ENCODE measurements around the gene PLP1.
"Not testable (repeated sequence)": the region's sequence is repeated elsewhere in the genome, so short reads cannot be mapped to it uniquely, and the experiment has no call there.

The PLP1 gene, protein sequence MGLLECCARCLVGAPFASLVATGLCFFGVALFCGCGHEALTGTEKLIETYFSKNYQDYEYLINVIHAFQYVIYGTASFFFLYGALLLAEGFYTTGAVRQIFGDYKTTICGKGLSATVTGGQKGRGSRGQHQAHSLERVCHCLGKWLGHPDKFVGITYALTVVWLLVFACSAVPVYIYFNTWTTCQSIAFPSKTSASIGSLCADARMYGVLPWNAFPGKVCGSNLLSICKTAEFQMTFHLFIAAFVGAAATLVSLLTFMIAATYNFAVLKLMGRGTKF

GRCh38 chrX:103776546-103776945, at the start of gene PLP1:
Gene PLP1, plus strand, starts transcription at chrX:103776840. Its CDS starts 156 bp downstream, at chrX:103776996.
- DNase-seq (ENCODE audit: low read depth in 3 of 3), result no peak

- DNase-seq (ENCODE audit: low read depth in 3 of 3), result no peak
These were observed 49.5 kb upstream of the PLP1 start for GRCh38 chrX:103727115-103727514.

DNA sequence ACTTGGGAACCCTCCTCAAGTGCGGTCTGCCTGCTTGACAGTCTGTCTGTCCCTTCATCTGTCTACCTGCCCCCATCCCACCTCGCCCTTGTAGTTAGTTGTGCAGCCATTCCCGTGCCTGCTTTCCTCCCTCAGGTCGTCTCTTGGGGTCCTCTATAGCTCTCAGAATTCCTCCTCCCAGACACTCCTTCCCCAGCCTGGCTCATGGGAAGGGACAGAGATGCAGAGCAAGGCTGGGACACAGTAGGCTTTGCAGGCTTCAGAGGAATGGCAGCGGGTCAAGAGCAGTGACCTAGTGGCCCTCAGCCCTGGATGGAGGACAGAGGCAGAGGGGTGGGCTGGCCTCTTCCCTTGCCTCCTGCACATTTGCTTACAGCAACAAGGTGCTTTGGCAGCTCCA, 47.6 kb upstream of the PLP1 start:
- no peak for DNase-seq (ENCODE audit: low read depth in 3 of 3)

DNA sequence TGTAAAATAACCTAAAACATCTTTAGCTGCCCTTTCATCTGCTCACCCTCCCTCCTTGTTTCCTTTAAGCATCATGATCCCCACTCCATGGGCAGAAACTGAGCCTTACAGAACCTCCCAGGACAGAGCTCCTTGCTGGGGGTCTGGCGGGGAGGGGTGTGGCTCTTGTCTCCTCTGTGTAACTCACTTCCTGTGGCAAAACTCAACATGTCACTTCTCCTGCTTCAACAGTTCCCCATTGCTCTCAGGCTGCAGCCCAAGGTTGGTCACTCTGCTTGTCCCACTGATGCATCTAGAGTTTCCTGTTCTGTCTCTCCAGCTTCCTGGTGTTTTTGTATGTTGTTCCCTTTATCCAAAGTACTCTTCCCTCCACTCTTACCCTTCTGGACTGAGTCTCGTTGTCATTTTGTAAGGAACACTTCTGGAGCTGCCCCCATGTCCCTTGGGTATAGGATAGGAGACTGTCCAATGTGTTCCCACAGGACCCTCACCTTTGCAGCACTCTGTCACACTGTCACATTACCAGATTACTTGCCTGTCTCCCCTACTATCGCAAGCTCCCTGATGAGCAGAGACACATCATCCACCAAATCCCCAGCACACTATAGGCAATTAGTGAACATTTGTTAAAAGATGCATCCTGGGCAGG, 46.4 kb upstream of the PLP1 start:
- no peak for DNase-seq (ENCODE audit: low read depth in 3 of 3)

DNA sequence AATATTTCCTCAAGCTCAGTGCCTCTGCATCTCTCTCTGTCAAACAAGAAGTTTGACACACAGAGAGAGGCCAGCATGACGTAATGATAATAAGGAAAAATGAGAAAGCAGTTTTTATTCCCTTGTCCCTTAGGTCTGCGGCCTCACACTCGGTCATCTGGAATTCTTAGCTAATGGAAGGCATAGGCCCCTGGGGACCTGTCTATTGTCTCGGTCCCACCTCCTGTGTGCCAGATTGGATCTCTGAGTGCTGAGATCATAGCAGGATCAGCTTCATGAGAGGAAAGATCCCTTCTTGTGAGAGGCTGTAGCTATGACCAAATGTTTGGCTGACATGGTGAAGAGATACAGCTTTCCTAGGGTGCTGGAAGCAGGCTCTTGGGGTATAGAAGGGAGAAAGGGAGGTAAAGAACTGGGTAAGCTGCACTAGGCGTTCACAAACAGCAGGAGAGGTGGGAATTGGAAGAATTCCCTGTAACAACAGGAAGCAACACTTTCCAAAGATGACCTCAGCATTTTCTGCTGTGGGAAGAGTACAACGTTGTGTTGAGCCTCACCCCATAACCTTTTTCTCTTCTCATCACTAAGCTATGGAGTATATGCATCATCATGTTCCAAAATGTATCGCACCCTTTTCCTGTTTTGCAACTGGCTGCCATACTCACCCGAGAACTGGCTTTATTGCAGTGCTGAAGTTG, 45.7 kb upstream of the PLP1 start:
- no peak for DNase-seq (ENCODE audit: low read depth in 3 of 3)

GRCh38 chrX:103733017-103733416, 43.6 kb upstream of the PLP1 start:
- DNase-seq (ENCODE audit: low read depth in 3 of 3), result no peak

DNA sequence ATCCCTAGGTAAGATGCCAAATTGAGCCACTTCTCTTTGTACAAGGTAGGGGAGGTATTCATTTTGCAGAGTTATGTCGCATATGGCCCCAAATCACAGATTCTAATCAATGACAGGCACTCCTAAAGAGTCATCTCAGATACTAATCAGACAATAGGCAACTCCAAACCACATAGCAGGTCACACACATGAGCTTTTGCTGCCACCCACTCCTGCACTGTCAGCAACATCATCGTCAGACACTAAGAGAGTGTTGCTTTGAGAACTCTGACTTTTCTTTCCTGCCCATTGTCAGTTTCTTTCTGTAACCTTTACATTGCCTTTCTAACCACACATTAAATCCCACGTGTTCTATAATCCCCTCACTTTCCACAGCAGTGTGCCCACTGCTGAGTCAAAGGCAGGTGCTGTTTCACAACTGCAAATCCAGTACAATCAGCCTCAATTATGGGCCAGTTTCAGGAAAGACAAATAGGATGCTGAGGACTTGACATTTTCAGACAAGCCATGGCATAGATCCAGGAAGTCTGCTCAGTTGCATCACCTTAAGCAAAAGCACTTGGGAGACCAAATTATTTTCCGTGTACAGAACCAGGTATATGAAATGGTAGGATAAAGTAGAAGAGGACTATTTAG, 42.4 kb upstream of the PLP1 start:
- DNase-seq (ENCODE audit: low read depth in 3 of 3), result no peak

DNA sequence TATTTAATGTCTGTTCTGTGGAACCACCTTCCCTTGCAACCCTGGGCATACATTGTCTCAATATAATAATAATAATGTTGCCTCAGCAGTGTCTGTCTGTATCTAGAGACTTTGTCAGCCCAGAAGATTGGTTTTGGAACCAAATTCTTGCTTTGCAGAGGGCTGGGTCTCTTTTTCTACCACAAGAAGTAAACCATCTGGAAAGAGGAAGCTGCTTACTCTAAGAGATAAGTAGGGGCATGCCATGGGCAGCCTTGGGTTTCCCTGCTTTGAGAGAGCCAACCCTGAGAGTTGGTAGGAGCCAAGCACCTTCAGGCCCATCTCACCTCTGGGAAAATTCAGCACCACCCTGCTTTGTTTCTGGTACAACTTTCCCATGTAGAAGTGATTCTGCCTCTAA, 38.9 kb upstream of the PLP1 start:
- no peak for DNase-seq (ENCODE audit: low read depth in 3 of 3)

DNA sequence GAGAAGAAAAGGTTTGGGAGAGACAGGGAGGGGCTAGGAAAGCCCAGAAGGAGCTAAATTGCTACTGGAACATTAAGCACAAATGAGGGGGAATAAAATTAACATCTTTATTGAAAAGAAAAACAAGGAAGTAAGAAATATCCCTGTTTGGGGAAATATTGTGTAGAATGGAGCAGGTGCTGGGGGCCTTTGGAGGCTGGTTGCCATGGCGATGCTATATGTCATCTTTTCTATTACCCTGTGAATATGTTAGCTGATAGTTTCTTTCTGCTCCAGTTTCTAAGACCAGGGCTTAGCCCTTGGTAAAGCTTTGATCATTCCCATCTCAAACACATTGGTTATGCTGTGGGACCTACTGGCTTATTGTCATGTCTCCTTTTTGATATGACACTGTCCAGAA, 37.2 kb upstream of the PLP1 start:
- DNase-seq (ENCODE audit: low read depth in 3 of 3), result no peak

DNA sequence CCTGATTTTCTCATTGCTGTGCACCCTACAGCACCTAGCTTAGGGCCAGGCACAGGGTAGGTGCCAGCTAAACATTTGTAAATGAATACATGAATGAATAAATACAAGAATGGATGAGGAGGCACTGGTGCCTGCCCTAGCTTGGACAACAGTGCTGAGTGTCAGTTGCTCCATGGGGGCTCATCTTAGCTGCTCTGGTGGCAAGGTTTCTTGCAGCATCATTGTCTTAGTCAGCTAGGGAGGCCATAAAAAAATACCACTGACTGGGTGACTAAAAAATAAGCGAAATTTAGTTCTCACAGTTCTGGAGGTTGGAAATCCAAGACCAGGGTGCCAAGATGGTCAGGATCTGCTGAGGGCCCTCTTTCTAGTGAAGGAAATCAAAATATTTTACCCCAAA, 34.8 kb upstream of the PLP1 start:
- no peak for DNase-seq (ENCODE audit: low read depth in 3 of 3)

GRCh38 chrX:103742339-103742738, 34.3 kb upstream of the PLP1 start:
- DNase-seq (ENCODE audit: low read depth in 3 of 3), result no peak

DNA sequence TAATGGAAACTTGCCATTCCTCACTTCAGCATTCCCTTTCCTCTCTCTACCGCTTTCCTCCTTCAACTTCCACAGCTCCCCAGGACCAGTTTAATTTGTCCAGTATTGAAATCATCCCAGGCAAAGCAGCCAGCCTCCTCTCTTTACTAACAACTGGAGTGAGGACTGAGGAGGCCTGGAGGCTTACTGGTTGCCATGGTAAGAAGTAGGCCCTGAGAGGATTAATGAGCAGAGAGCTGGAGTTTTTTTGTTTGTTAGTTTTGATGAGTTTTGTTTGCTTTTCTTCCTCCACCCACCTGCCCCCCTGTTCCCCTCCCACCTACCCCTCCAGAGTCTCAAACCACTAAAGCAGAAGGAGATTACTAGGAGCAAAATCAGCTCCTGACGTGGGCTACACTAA, 29.5 kb upstream of the PLP1 start:
- DNase-seq (ENCODE audit: low read depth in 3 of 3), result no peak

DNA sequence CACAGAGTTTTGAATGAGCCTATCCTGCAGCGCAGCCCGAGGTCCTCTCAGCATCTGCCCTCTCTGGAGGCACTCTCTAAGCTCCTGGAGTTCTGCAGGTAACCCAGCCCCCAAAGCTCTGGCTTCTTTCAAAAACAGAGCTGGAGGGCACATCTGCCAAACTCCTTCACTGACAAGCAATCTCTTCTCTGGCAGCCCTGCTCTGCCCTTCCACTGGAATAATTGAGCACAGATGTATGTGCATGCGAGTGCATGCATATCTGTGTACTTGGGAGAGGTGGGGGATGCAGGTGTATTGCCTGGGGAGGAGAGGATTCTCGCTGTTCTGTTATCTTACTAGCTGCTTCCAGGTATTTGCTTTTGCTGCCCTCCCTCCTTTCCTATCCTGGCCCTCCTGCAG, 22.2 kb upstream of the PLP1 start:
- DNase-seq (ENCODE audit: low read depth in 3 of 3), result no peak

GRCh38 chrX:103756736-103757135, 19.9 kb upstream of the PLP1 start:
- DNase-seq (ENCODE audit: low read depth in 3 of 3), result no peak

GRCh38 chrX:103758555-103758954, 18.1 kb upstream of the PLP1 start:
- no peak for DNase-seq (ENCODE audit: low read depth in 3 of 3)

- not testable (repeated sequence) for DNase-seq (ENCODE audit: low read depth in 3 of 3)
These were observed 13.1 kb upstream of the PLP1 start for GRCh38 chrX:103763541-103763940.

GRCh38 chrX:103766813-103767555, 9.7 kb upstream of the PLP1 start:
- not testable (repeated sequence) for DNase-seq (ENCODE audit: low read depth in 3 of 3)

DNA sequence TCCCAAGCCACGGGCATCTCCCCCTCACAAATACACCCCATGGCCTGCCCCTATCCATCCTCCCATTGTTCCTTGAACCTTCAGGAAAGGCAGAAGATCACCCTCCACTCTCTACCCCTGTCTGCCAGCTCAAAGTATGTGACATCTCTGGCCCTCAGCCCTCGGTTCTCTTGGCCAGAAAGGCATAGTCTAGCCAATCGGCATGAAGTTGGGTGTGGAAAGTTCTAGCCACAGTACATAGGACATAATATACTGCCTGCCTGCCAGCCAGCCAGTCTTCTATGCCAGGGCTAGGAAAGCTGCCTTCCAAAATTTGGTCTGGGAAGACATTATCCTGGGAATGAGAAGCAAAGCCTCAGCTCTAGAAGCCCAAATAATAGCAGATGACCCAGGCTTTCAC, 3.2 kb upstream of the PLP1 start:
- DNase-seq (ENCODE audit: low read depth in 3 of 3), result no peak

DNA sequence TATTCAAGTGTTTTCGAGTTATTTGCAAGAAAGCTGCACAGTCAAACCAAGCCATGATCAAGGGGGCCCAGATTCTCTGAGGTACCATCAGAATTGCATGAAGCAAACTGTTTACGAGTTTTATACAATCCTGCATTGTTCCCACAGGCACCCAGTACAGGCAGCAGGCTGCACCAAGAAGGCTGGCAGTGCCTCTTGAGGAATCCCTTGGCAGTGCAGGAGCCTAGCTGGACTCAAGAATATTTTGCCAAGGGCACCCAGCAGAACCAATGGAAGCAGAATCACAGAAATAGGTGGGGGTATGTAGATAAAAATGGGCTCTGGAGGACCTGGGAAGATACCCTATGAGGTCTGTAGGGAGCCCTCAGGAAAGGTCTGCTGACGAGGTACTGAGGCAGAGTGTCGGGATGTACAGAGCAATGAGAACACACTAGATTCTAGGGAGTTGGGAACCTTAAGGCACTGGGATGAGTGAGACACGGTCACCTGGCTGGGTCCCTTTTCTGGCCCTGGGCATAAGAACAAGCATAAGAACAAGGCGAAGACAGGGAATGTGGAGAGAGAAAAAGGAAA, 2.5 kb upstream of the PLP1 start:
- DNase-seq (ENCODE audit: low read depth in 3 of 3), result no peak

GRCh38 chrX:103779141-103779789, 2.6 kb downstream of the PLP1 start:
- no peak for DNase-seq (ENCODE audit: low read depth in 3 of 3)
